ENCODE results near the gene GAL3ST2. TPM values are rescaled to one million over a fixed set of nuclear protein-coding genes. Genes with fewer than 3 reads are reported as not detected.
"Not testable (repeated sequence)": the region's sequence is repeated elsewhere in the genome, so short reads cannot be mapped to it uniquely, and the experiment has no call there.

Gene GAL3ST2
- total and polyA plus RNA-seq, 2 experiments from 2014 or later = not detected

GRCh38 chr2:241755777-241756176 is 20.8 kb upstream of the GAL3ST2 start:
- WGBS, 2 experiments (ENCODE audit: low coverage in 1 of 2, low lambda C conversion rate in 2 of 2, missing lambda C conversion rate in 2 of 2) = 96 to 100% methylated on average over 19 to 27 of the region's 27 CpGs
- Histone ChIP-seq H3K4me3 (no peak overlapping the region), H3K27me3 (replicated peaks; ENCODE audit: insufficient read depth) (no peaks in the 10 kb centered on the region), H2AFZ (no peak overlapping the region), H3K4me2 (ENCODE audit: unreplicated experiment) (no peak overlapping the region), H3K79me2 (ENCODE audit: insufficient read depth) (no peaks in the 10 kb centered on the region), H3K9me3 (ENCODE audit: low read depth) (no peaks in the 10 kb centered on the region), H3K4me1 (ENCODE audit: insufficient read depth) (no peaks in the 10 kb centered on the region), H3K9ac (no peak overlapping the region), H3K9me2 (ENCODE audit: insufficient read depth) (no peaks in the 10 kb centered on the region), H3K36me3 (ENCODE audit: low read depth) (peaks cover 10% of the 10 kb centered on the region; the same call in 1 of the 2 replicates), H3K27ac (no peak overlapping the region), H4K20me1 (ENCODE audit: insufficient read depth) (no peaks in the 10 kb centered on the region), H3F3A (ENCODE audit: insufficient read depth) (no peaks in the 10 kb centered on the region)
- TF ChIP-seq EZH2phosphoT487 (IDR thresholded peaks at IDR 0.05; ENCODE audit: insufficient read depth, low read depth) (no peak), EZH2 (IDR thresholded peaks at IDR 0.05; ENCODE audit: insufficient read depth, poor library complexity, severe bottlenecking) (no peak)
- DNase-seq = no peak
- in situ Hi-C loops (cut with MboI) = no loop called here

GRCh38 chr2:241759067-241759807 is 17.4 kb upstream of the GAL3ST2 start:
- in situ Hi-C loops (cut with MboI) = no loop called here
- Histone ChIP-seq H2AFZ (no peak overlapping the region), H3F3A (ENCODE audit: insufficient read depth) (no peaks in the 10 kb centered on the region), H3K4me2 (ENCODE audit: unreplicated experiment) (no peak overlapping the region), H3K79me2 (ENCODE audit: insufficient read depth) (no peaks in the 10 kb centered on the region), H3K9ac (no peak overlapping the region), H3K9me2 (ENCODE audit: insufficient read depth) (no peaks in the 10 kb centered on the region), H3K4me1 (ENCODE audit: insufficient read depth) (no peaks in the 10 kb centered on the region), H3K36me3 (ENCODE audit: low read depth) (peaks cover 10% of the 10 kb centered on the region; the same call in 1 of the 2 replicates), H4K20me1 (ENCODE audit: insufficient read depth) (no peaks in the 10 kb centered on the region), H3K9me3 (ENCODE audit: low read depth) (no peaks in the 10 kb centered on the region), H3K27me3 (replicated peaks; ENCODE audit: insufficient read depth) (no peaks in the 10 kb centered on the region), H3K27ac (no peak overlapping the region), H3K4me3 (no peak overlapping the region)
- WGBS, 2 experiments (ENCODE audit: low coverage in 1 of 2, low lambda C conversion rate in 2 of 2, missing lambda C conversion rate in 2 of 2) = 84 to 86% methylated on average over 20 of the region's 20 CpGs
- no peak for TF ChIP-seq EZH2phosphoT487 (IDR thresholded peaks at IDR 0.05; ENCODE audit: insufficient read depth, low read depth)
- TF ChIP-seq EZH2 (IDR thresholded peaks at IDR 0.05; ENCODE audit: insufficient read depth, poor library complexity, severe bottlenecking) = no peak
- no peak for DNase-seq

GRCh38 chr2:241759893-241760292 is 16.7 kb upstream of the GAL3ST2 start:
- H3K4me3 ChIP-seq; in situ Hi-C loops (cut with MboI); H3K9me2 ChIP-seq (ENCODE audit: insufficient read depth); H3K9me3 ChIP-seq (ENCODE audit: low read depth); H3K27ac ChIP-seq; H3K9ac ChIP-seq; H3F3A ChIP-seq (ENCODE audit: insufficient read depth); H3K27me3 ChIP-seq (replicated peaks; ENCODE audit: insufficient read depth); H3K4me1 ChIP-seq (ENCODE audit: insufficient read depth); H4K20me1 ChIP-seq (ENCODE audit: insufficient read depth); DNase-seq; H3K79me2 ChIP-seq (ENCODE audit: insufficient read depth); H3K4me2 ChIP-seq (ENCODE audit: unreplicated experiment); H2AFZ ChIP-seq: not testable (repeated sequence)
- peaks cover 10% of the 10 kb centered on the region; the same call in 1 of the 2 replicates for H3K36me3 ChIP-seq (ENCODE audit: low read depth)
- 97 to 98% methylated on average over 5 to 13 of the region's 16 CpGs for WGBS, 2 experiments (ENCODE audit: low coverage in 1 of 2, low lambda C conversion rate in 2 of 2, missing lambda C conversion rate in 2 of 2)

- in situ Hi-C loops (cut with MboI) = no loop called here
- WGBS, 2 experiments (ENCODE audit: low coverage in 1 of 2, low lambda C conversion rate in 2 of 2, missing lambda C conversion rate in 2 of 2) = 96 to 97% methylated on average over 15 to 17 of the region's 17 CpGs
Measured at GRCh38 chr2:241760301-241760771, 16.3 kb upstream of the GAL3ST2 start.

More at GRCh38 chr2:241760301-241760771, 16.3 kb upstream of the GAL3ST2 start:
- Histone ChIP-seq H3K9me3 (ENCODE audit: low read depth) (no peaks in the 10 kb centered on the region), H2AFZ (no peak overlapping the region), H3K9ac (no peak overlapping the region), H4K20me1 (ENCODE audit: insufficient read depth) (no peaks in the 10 kb centered on the region), H3K4me1 (ENCODE audit: insufficient read depth) (no peaks in the 10 kb centered on the region), H3K27me3 (replicated peaks; ENCODE audit: insufficient read depth) (no peaks in the 10 kb centered on the region), H3K79me2 (ENCODE audit: insufficient read depth) (no peaks in the 10 kb centered on the region), H3K9me2 (ENCODE audit: insufficient read depth) (no peaks in the 10 kb centered on the region), H3F3A (ENCODE audit: insufficient read depth) (no peaks in the 10 kb centered on the region), H3K4me2 (ENCODE audit: unreplicated experiment) (no peak overlapping the region), H3K27ac (no peak overlapping the region), H3K36me3 (ENCODE audit: low read depth) (peaks cover 10% of the 10 kb centered on the region; the same call in 1 of the 2 replicates), H3K4me3 (no peak overlapping the region)
- TF ChIP-seq EZH2phosphoT487 (IDR thresholded peaks at IDR 0.05; ENCODE audit: insufficient read depth, low read depth) (no peak), EZH2 (IDR thresholded peaks at IDR 0.05; ENCODE audit: insufficient read depth, poor library complexity, severe bottlenecking) (no peak)
- no peak for DNase-seq

All from GM23248 (cell line).